VCaP (cell line): ENCODE results near the gene NOXA1.

Source experiments
- H3K27ac ChIP-seq: fragments of 450-650 bp; 2 replicates; pipeline ENCODE4 v1.5.1; 2017
- TF ChIP-seq, protein P1 (sequence below): fragments of 450-650 bp; conservative IDR thresholded peaks from 2 replicates; pipeline ENCODE4 v1.5.1; 2017; ENCODE audit warnings: mild to moderate bottlenecking, moderate library complexity

NOXA1 gene

DNA sequence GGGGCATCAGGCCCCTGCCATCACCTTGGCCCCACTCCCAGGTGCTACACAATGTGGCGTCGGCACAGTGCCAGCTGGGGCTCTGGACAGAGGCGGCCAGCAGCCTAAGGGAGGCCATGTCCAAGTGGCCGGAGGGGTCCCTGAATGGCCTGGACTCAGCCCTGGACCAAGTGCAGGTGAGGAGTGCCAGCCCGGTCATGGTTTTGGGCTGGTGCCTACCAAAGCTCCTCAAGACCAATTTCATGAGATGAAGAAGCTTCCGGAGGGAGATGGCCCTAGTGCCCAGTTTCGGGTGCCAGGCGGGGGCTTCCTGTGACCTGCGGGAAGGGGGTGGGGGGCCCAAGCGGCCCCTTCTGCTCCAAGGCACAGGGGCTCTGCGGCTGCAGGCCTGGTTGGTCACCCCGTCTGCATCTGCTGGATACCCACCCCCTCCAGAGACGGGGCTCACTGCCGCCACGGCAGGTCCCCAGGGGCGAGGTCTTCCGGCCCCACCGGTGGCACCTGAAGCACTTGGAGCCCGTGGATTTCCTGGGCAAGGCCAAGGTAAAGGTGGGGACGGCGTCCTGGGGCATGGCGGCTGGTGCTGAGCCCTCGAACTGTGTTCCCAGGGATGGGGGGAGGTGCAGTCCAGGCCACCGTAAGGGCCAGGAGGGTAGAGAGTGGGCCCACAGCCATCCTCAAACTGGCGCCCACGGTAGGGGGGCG lies 5.8 kb downstream of the NOXA1 start:
- H3K27ac ChIP-seq = no peak overlapping the region
- TF ChIP-seq, protein P1, sequence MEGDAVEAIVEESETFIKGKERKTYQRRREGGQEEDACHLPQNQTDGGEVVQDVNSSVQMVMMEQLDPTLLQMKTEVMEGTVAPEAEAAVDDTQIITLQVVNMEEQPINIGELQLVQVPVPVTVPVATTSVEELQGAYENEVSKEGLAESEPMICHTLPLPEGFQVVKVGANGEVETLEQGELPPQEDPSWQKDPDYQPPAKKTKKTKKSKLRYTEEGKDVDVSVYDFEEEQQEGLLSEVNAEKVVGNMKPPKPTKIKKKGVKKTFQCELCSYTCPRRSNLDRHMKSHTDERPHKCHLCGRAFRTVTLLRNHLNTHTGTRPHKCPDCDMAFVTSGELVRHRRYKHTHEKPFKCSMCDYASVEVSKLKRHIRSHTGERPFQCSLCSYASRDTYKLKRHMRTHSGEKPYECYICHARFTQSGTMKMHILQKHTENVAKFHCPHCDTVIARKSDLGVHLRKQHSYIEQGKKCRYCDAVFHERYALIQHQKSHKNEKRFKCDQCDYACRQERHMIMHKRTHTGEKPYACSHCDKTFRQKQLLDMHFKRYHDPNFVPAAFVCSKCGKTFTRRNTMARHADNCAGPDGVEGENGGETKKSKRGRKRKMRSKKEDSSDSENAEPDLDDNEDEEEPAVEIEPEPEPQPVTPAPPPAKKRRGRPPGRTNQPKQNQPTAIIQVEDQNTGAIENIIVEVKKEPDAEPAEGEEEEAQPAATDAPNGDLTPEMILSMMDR = no peak

DNA sequence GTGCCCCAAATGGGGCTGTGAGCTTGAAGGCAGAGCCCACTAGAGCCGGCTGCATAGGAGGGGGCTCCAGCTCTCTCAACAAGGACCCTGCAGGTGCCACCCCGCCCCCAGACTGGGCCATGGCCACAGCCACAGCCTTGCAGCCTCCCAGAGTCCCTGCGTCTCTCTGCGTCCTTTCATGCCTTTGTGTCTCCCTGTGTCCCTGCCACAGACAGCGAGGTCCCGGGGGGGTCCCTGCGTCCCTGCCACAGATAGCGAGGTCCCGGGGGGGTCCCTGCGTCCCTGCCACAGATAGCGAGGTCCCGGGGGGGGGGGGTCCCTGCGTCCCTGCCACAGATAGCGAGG lies 6.3 kb downstream of the NOXA1 start:
- TF ChIP-seq, protein P1 = no peak
- H3K27ac ChIP-seq = no peak overlapping the region

DNA sequence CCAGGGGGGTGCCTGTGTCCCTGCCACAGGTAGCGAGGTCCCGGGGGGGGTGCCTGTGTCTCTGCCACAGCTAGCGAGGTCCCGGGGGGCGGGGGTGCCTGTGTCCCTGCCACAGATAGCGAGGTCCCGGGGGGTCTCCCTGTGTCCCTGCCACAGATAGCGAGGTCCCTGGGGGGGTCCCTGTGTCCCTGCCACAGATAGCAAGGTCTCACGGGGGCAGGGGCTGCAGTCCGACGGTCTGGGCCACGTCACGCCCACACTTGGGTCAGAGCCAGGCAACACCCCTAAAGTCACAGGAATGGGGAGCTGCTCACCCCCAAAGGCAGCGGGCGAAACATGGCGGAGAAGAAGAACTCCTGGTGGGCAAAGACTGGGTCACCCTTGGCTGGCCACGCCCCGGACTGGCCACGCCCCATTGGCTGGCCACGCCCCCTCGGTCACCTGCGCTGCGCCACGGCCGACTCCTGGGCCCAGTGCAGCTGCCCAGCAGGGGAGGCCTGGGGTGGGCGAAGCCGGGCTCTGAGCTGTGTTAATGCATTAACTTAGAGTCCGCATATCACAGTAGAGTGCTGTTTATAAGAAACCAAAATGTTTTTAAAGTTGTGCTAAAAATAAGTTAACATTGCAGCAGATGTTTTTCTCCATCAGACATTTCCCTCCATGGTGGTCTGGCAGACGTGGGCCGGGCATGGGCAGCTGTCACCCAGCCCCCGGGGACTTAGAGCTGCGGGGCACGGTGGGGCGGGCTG lies 7.0 kb downstream of the NOXA1 start:
- TF ChIP-seq, protein P1 = no peak
- no peak overlapping the region for H3K27ac ChIP-seq

DNA sequence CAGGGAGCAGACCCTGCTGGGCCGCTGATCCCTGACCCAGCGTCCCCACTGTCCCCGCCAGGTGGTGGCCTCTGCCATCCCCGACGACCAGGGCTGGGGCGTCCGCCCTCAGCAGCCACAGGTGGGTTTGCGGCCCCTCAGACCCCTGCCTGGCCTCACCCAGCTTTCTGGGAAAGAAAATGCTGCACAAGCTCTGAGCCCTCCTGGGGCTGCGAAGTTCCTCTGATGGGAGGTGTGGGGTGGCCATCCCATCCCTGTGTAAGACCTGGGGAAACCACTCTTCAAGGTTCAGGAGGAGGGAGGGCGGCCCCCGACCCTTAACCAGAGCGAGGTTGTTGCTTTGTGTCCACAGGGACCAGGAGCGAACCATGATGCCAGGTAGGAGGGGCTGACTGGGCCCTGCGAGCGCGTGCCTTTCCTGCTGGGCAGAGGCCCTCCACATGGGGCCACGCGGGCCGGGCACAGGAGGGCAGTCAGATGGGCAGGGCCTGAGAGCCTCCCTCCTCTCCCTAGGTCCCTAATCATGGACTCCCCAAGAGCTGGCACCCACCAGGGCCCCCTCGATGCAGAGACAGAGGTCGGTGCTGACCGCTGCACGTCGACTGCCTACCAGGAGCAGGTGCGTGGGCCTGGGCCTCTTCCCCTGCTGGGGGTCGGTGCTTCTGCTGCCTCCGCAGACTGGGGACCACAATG lies 7.7 kb downstream of the NOXA1 start:
- TF ChIP-seq, protein P1 = no peak
- H3K27ac ChIP-seq = no peak overlapping the region

DNA sequence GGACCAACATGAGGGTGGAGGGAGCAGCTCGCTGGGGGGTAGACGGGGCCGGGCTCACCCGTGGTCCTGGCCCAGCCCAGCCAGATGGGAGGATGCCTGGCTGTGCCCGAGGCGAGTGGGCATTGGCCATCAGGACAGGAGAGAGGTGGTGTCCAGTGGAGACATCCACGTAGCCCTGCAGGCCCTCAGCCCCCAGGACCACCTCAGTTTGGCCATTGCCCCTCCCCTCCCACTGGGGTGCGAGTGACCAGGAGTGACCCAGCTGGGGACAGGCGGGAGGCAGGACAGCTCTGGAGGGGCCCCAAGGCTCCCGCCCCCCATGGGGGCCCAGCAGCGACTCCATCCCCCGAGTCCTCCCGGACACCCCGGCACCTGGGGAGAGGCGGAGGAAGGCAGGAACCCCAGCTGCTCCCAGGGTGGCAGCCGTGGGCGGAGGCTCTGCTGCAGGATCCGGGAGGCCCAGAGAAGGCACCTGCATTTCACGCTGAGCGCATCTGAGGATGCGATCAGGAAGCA lies 8.3 kb downstream of the NOXA1 start:
- TF ChIP-seq, protein P1 = no peak

DNA sequence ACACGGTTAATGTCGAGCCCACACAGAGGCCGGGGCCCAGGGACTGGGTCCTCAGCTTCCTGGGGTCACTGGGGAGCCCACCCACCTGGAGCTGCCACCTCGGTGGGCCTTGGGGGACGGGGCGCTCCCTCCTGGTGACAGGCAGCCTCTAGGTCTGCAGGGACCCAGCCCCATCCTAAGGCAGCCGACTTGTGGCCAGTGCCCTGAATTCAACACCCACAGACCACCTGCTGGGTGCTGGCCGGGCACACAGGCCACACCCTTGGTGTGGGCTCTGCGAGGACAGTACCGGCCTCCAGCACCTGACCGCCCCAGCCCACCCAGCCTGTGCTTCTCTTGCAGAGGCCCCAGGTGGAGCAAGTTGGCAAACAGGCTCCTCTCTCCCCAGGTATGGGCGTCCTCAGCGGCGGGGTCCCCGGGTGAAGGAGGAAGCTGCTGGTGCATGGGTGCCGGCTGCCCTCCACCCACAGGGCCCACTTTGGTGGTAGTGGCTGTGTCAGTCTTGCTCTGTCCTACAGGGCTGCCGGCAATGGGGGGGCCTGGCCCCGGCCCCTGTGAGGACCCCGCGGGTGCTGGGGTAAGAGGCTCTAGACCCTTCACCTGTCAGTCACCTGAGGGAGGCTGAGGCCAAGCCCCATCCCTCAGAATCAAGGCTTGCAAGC lies 9.6 kb downstream of the NOXA1 start:
- H3K27ac ChIP-seq = no peak overlapping the region
- TF ChIP-seq, protein P1 = no peak

More for the DNA sequence above, 8.3 kb downstream of the NOXA1 start:
- H3K27ac ChIP-seq = no peak overlapping the region
